ENCODE data around the gene TGFBR3. TPM values are rescaled to one million over a fixed set of nuclear protein-coding genes. Genes with fewer than 3 reads are reported as not detected.

TGFBR3 gene
- total and polyA plus RNA-seq, 7 donors, result 1.2 to 170 (median 92.2) TPM

DNA sequence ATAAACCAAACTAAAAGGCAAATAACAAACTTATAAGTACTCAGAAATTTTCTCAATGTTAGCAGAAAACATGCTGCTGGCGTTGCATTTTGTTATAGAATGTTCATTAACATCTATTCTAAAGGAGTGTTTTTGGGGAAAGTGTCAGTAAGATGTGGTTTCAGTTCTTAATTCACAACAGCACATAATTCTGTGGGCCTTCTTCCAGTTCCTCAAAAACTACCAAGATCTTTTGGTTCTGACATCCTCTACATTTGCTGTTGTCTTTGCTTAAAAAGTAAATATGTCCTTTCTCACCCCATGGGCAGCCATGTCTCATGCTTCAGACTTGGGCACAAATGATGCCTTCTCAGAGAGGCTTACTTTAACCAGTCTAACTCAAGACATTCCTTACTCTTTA lies 232.8 kb downstream of the TGFBR3 start:
- H3K9me3 ChIP-seq, result no peaks in the 10 kb centered on the region
- no peak overlapping the region for H3K27ac ChIP-seq
- no peaks in the 10 kb centered on the region for H3K27me3 ChIP-seq
- H3K4me3 ChIP-seq, result no peak overlapping the region
- H3K36me3 ChIP-seq, result no peaks in the 10 kb centered on the region
- peaks cover 0 to 18% (median 13%) of the 10 kb centered on the region in 4 donors for H3K4me1 ChIP-seq
- intact Hi-C loops (cut with DNase I), result no loop called here
- DNase-seq, result no peak
- TF ChIP-seq POLR2AphosphoS5 (IDR thresholded peaks at IDR 0.05), result no peak
- TF ChIP-seq POLR2A (IDR thresholded peaks at IDR 0.05), result no peak
- 70 to 97% methylated on average over 1 of the region's 1 CpG for WGBS, 2 donors

- Histone ChIP-seq H3K27me3 (no peaks in the 10 kb centered on the region), H3K4me1 (peaks cover 0 to 18% (median 13%) of the 10 kb centered on the region in 4 donors), H3K9me3 (no peaks in the 10 kb centered on the region), H3K4me3 (no peak overlapping the region), H3K36me3 (no peaks in the 10 kb centered on the region), H3K27ac (peak overlapping the region; percentile 60 to 76 (median 65))
- intact Hi-C loops (cut with DNase I), result no loop called here
- no peak for TF ChIP-seq POLR2A (IDR thresholded peaks at IDR 0.05)
- TF ChIP-seq POLR2AphosphoS5 (IDR thresholded peaks at IDR 0.05), result peak in 1 of 4 donors; percentile 20
- no peak for TF ChIP-seq EP300 (IDR thresholded peaks at IDR 0.05)
- TF ChIP-seq, protein P1, sequence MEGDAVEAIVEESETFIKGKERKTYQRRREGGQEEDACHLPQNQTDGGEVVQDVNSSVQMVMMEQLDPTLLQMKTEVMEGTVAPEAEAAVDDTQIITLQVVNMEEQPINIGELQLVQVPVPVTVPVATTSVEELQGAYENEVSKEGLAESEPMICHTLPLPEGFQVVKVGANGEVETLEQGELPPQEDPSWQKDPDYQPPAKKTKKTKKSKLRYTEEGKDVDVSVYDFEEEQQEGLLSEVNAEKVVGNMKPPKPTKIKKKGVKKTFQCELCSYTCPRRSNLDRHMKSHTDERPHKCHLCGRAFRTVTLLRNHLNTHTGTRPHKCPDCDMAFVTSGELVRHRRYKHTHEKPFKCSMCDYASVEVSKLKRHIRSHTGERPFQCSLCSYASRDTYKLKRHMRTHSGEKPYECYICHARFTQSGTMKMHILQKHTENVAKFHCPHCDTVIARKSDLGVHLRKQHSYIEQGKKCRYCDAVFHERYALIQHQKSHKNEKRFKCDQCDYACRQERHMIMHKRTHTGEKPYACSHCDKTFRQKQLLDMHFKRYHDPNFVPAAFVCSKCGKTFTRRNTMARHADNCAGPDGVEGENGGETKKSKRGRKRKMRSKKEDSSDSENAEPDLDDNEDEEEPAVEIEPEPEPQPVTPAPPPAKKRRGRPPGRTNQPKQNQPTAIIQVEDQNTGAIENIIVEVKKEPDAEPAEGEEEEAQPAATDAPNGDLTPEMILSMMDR (IDR thresholded peaks at IDR 0.05), result no peak
- DNase-seq, result peak; percentile 76
- 67 to 68% methylated on average over 5 of the region's 5 CpGs for WGBS, 2 donors
These were observed 234.3 kb downstream of the TGFBR3 start for GRCh38 chr1:91651661-91652071.

DNA sequence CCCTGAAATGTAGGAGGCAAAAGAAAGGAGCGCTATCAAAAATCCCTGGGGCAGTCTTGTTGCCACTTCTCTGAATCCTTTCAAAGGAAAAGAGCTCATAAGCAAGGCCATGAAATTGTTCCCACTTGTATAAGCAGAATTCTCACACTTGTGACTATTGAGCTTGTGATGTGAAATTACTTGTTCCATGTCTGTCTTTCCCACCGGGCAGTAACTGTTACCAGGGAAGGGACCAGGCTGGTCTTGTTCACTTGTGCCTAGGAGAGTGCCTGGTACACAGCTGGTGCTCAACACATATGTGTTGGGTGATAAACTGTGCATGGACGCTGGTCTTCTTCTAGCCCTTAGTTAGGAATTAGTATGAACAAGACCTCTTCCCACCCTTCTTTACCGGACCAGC lies 234.7 kb downstream of the TGFBR3 start:
- no peak overlapping the region for H3K4me3 ChIP-seq
- no peaks in the 10 kb centered on the region for H3K9me3 ChIP-seq
- WGBS, 2 donors, result 91 to 92% methylated on average over 4 of the region's 4 CpGs
- intact Hi-C loops (cut with DNase I), result no loop called here
- H3K36me3 ChIP-seq, result no peaks in the 10 kb centered on the region
- TF ChIP-seq POLR2AphosphoS5 (IDR thresholded peaks at IDR 0.05) (no peak), POLR2A (IDR thresholded peaks at IDR 0.05) (no peak), EP300 (IDR thresholded peaks at IDR 0.05) (no peak)
- TF ChIP-seq, protein P1 (IDR thresholded peaks at IDR 0.05), result no peak
- H3K27ac ChIP-seq, result peak overlapping the region; percentile 60 to 76 (median 65)
- peaks cover 0 to 18% (median 13%) of the 10 kb centered on the region in 4 donors for H3K4me1 ChIP-seq
- DNase-seq, result no peak
- H3K27me3 ChIP-seq, result no peaks in the 10 kb centered on the region

- WGBS, 2 donors, result 72 to 82% methylated on average over 1 of the region's 1 CpG
- H3K4me1 ChIP-seq, result peaks cover 0 to 18% (median 13%) of the 10 kb centered on the region in 4 donors
- DNase-seq, result peak; percentile 93
- H3K4me3 ChIP-seq, result no peak overlapping the region
- intact Hi-C loops (cut with DNase I), result no loop called here
- H3K36me3 ChIP-seq, result no peaks in the 10 kb centered on the region
- TF ChIP-seq EP300 (IDR thresholded peaks at IDR 0.05) (no peak), POLR2AphosphoS5 (IDR thresholded peaks at IDR 0.05) (peak; percentile 31 to 79 (median 54))
- H3K27ac ChIP-seq, result peak overlapping the region; percentile 60 to 76 (median 65)
- H3K27me3 ChIP-seq, result no peaks in the 10 kb centered on the region
- no peaks in the 10 kb centered on the region for H3K9me3 ChIP-seq
These were observed 235.2 kb downstream of the TGFBR3 start for GRCh38 chr1:91650764-91651163.

DNA sequence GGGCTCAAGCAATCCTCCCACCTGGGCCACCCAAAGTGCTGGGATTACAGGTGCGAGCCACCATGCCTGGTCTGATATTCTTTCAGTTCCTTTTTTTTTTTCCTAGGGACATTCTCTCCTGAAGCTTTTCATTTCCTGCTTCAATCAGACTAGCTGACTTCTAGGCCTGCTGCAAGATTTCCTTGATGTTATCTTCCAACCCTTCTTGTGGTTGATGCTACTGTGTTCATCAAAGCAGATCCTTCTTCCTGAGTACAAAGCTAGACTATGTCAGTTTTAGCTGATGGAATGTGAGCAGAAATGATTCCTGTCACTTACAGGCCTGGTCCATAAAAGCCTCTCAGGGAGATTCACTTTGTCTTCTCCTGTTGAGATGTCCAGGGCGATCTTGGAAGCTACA lies 238.9 kb downstream of the TGFBR3 start:
- H3K27me3 ChIP-seq, result no peaks in the 10 kb centered on the region
- DNase-seq, result no peak
- peaks cover 0 to 16% (median 11%) of the 10 kb centered on the region in 4 donors for H3K4me1 ChIP-seq
- H3K4me3 ChIP-seq, result no peak overlapping the region
- intact Hi-C loops (cut with DNase I), result no loop called here
- no peaks in the 10 kb centered on the region for H3K36me3 ChIP-seq
- no peaks in the 10 kb centered on the region for H3K9me3 ChIP-seq
- WGBS, 2 donors, result 84 to 94% methylated on average over 2 of the region's 2 CpGs
- TF ChIP-seq, protein P1 (IDR thresholded peaks at IDR 0.05), result no peak
- TF ChIP-seq POLR2A (IDR thresholded peaks at IDR 0.05), result no peak
- TF ChIP-seq POLR2AphosphoS5 (IDR thresholded peaks at IDR 0.05), result no peak
- no peak for TF ChIP-seq EP300 (IDR thresholded peaks at IDR 0.05)
- no peak overlapping the region for H3K27ac ChIP-seq

DNA sequence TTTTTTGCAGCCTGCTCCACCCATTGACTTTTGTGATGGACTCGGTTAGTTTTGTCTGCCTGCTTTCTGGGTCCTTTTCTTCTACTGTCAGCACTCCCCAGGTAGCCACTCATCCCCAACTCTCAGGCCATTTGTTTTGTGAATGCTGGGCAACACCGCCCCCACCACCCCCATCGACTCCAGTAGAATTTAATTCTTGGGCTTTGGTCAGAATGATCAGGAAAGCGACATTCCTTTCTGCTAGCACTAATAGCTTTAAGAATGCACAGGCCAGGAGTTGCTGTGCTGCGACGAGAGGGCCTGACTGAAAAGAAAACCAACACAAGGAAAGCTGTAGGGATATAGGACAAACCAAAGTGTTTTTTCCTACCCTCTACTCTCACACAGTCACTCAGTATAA lies 240.9 kb downstream of the TGFBR3 start:
- H3K27me3 ChIP-seq, result no peaks in the 10 kb centered on the region
- TF ChIP-seq POLR2AphosphoS5 (IDR thresholded peaks at IDR 0.05) (no peak), EP300 (IDR thresholded peaks at IDR 0.05) (no peak), POLR2A (IDR thresholded peaks at IDR 0.05) (no peak)
- TF ChIP-seq, protein P1 (IDR thresholded peaks at IDR 0.05), result no peak
- no peaks in the 10 kb centered on the region for H3K4me1 ChIP-seq
- no peak overlapping the region for H3K27ac ChIP-seq
- no peaks in the 10 kb centered on the region for H3K36me3 ChIP-seq
- WGBS, 2 donors, result 88 to 89% methylated on average over 6 of the region's 6 CpGs
- H3K9me3 ChIP-seq, result no peaks in the 10 kb centered on the region
- H3K4me3 ChIP-seq, result no peak overlapping the region
- no peak for DNase-seq
- intact Hi-C loops (cut with DNase I), result no loop called here
